Measurements from ENCODE around the gene FGF10. TPM values are rescaled to one million over a fixed set of nuclear protein-coding genes. Genes with fewer than 3 reads are reported as not detected.
A peak's percentile ranks its signal among the peaks of the same experiment; 100 is the strongest.

Gene FGF10
- total RNA-seq, 4 donors from 2014 or later: 0.77 to 11.5 (median 8.4) TPM

- no peak for TF ChIP-seq CTCF (IDR thresholded peaks at IDR 0.05)
- no peak for TF ChIP-seq POLR2A (IDR thresholded peaks at IDR 0.05)
- no peak overlapping the region for H3K27ac ChIP-seq
- H3K4me1 ChIP-seq: no peaks in the 10 kb centered on the region
- no peak for DNase-seq
- H3K27me3 ChIP-seq: no peaks in the 10 kb centered on the region
- no peak overlapping the region for H3K4me3 ChIP-seq
- intact Hi-C loops (cut with DNase I; ENCODE audit: low total_unique reads): no loop called here
- H3K36me3 ChIP-seq: no peaks in the 10 kb centered on the region
- H3K9me3 ChIP-seq: no peaks in the 10 kb centered on the region
These were observed 9.2 kb upstream of the FGF10 start for GRCh38 chr5:44398382-44398781.

- Histone ChIP-seq H3K4me1 (no peaks in the 10 kb centered on the region), H3K36me3 (no peaks in the 10 kb centered on the region), H3K27me3 (no peaks in the 10 kb centered on the region), H3K27ac (no peak overlapping the region), H3K9me3 (no peaks in the 10 kb centered on the region), H3K4me3 (no peak overlapping the region)
- TF ChIP-seq CTCF (IDR thresholded peaks at IDR 0.05) (no peak), POLR2A (IDR thresholded peaks at IDR 0.05) (no peak)
- DNase-seq: no peak
- intact Hi-C loops (cut with DNase I; ENCODE audit: low total_unique reads): no loop called here
These were observed 7.1 kb upstream of the FGF10 start for GRCh38 chr5:44396312-44396711.

GRCh38 chr5:44390351-44390750, 1.1 kb upstream of the FGF10 start:
- Histone ChIP-seq H3K4me1 (peaks cover 0 to 4% of the 10 kb centered on the region in 2 donors), H3K9me3 (no peaks in the 10 kb centered on the region), H3K27me3 (peaks cover 0 to 8% of the 10 kb centered on the region in 2 donors), H3K4me3 (peak overlapping the region in 1 of 2 donors; percentile 43), H3K36me3 (no peaks in the 10 kb centered on the region), H3K27ac (peak overlapping the region in 1 of 2 donors; percentile 70)
- intact Hi-C loops (cut with DNase I; ENCODE audit: low total_unique reads): no loop called here
- TF ChIP-seq CTCF (IDR thresholded peaks at IDR 0.05): no peak
- TF ChIP-seq POLR2A (IDR thresholded peaks at IDR 0.05): no peak
- DNase-seq: no peak

GRCh38 chr5:44389823-44390143, 563 bp upstream of the FGF10 start:
- intact Hi-C loops (cut with DNase I; ENCODE audit: low total_unique reads): no loop called here
- DNase-seq: no peak
- Histone ChIP-seq H3K9me3 (no peaks in the 10 kb centered on the region), H3K27ac (peak overlapping the region; percentile 61 to 70), H3K36me3 (no peaks in the 10 kb centered on the region), H3K27me3 (peaks cover 0 to 8% of the 10 kb centered on the region in 2 donors), H3K4me3 (peak overlapping the region; percentile 43 to 49), H3K4me1 (peaks cover 0 to 4% of the 10 kb centered on the region in 2 donors)
- TF ChIP-seq POLR2A (IDR thresholded peaks at IDR 0.05): no peak

GRCh38 chr5:44388321-44389089, 715 bp downstream of the FGF10 start:
- DNase-seq: peak; percentile 17
- Histone ChIP-seq H3K4me3 (peak overlapping the region; percentile 43 to 49), H3K4me1 (peaks cover 0 to 4% of the 10 kb centered on the region in 2 donors), H3K9me3 (no peaks in the 10 kb centered on the region), H3K27me3 (peaks cover 0 to 8% of the 10 kb centered on the region in 2 donors), H3K27ac (peak overlapping the region; percentile 61 to 70), H3K36me3 (no peaks in the 10 kb centered on the region)
- TF ChIP-seq CTCF (IDR thresholded peaks at IDR 0.05) (no peak), POLR2A (IDR thresholded peaks at IDR 0.05) (no peak)
- intact Hi-C loops (cut with DNase I; ENCODE audit: low total_unique reads): no loop called here

Data from uterus (tissue), 4 donors.